ENCODE data around the gene DERA. TPM values are rescaled to one million over a fixed set of nuclear protein-coding genes. Genes with fewer than 3 reads are reported as not detected.

Gene DERA
- 30.6 TPM for polyA plus RNA-seq (2013)

DNA sequence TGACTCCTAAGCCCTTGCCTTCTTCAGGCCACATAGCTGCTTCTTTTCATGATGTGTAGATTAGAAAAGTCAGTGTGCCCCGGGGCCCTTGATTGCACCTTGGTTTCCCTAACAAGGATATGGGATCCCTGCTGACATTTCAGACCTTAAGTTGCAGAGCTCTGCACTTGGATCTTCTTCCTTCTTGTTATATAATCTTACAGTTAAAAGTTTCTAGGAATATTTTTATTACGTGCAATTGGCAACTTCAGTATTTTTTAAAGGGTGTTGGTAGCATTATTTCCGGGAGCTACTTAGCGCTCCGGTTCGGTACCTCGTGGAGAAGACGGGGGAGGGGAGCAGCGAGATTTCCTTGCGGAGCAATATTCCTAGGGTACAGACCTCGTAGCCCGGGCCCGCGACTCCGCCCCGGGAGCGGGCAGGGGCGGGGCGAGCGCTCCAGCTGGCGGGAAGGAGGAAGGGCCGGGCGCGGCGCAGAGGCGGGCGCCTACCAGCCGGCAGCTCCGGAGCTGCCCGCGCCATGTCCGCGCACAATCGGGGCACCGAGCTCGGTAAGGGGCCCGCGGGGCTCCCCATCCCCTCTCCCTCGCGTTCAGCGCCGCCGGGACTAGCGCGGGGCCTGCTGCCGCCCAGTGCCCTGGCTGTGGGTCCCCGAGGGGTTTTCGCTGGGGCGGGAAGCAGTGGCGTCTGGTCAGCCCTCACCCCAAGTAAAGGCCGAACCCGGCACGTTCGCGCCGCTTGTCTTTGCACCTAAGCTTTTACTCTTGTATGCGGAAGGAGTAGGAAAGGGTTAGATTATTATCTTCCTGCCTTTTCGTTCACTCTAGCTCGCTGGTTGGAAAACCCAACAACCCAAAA is at the start of gene DERA:
TSS of gene DERA (plus strand) at position 469 of the 858 bp plus-strand sequence. CDS start at position 521, 52 bp downstream.
- Histone ChIP-seq H3K4me3 (ENCODE audit: control insufficient read depth in 1 of 7, extremely low read depth in 1 of 7, insufficient read depth in 4 of 7, low read depth in 2 of 7, low read length in 6 of 7) (peak within 1 kb of the TSS; percentile 74 to 95 (median 84)), H3K9me3 (ENCODE audit: control extremely low read depth in 1 of 5, control insufficient read depth in 4 of 5, insufficient read depth in 2 of 5, low read depth in 1 of 5, low read length in 4 of 5) (no peaks in the 10 kb centered on the region), H3K27me3 (replicated peaks in 2 of 5; ENCODE audit: control insufficient read depth in 4 of 5, insufficient read depth in 5 of 5, low read length in 4 of 5) (no peaks in the 10 kb centered on the region), H3K36me3 (ENCODE audit: control insufficient read depth in 4 of 4, insufficient read depth in 4 of 4, low read length in 3 of 4) (peaks cover 0 to 10% (median 1%) of the 10 kb centered on the region in 4 experiments), H3K4me1 (ENCODE audit: control extremely low read depth in 1 of 4, control insufficient read depth in 4 of 4, insufficient read depth in 4 of 4, low read length in 3 of 4) (peaks cover 0 to 20% (median 9%) of the 10 kb centered on the region in 4 experiments), H3K27ac (ENCODE audit: insufficient read depth in 1 of 2, low read depth in 1 of 2, low read length in 2 of 2, poor library complexity in 1 of 2, severe bottlenecking in 2 of 2) (peak within 1 kb of the TSS; percentile 42 to 88)
- WGBS (ENCODE audit: insufficient coverage) = under 1% methylated on average over 41 of the region's 59 CpGs
- POLR2A ChIA-PET = interaction anchor here (1.3 kb wide), 1 partner anchor 28 kb away, joined by 4 read pairs; no protein-coding TSS in a partner anchor
- peak; percentile 56 to 75 (median 61) for DNase-seq
- CTCF ChIA-PET = interaction anchor here (0.6 to 2.9 kb wide), 6 partner anchors 9 to 319 kb away, joined by 3 to 9 read pairs (median 4); no protein-coding TSS in a partner anchor

GRCh38 chr12:15861404-15861803 is 49.7 kb upstream of the DERA start:
- DNase-seq = no peak
- H3K36me3 ChIP-seq (ENCODE audit: control insufficient read depth in 4 of 4, insufficient read depth in 4 of 4, low read length in 3 of 4) = no peaks in the 10 kb centered on the region
- H3K27me3 ChIP-seq (replicated peaks in 2 of 5; ENCODE audit: control insufficient read depth in 4 of 5, insufficient read depth in 5 of 5, low read length in 4 of 5) = no peaks in the 10 kb centered on the region
- ChIA-PET POLR2A (no interaction called here), CTCF (interaction anchor here (0.7 kb wide), 1 partner anchor 277 kb away, joined by 4 read pairs; no protein-coding TSS in a partner anchor)
- H3K27ac ChIP-seq (ENCODE audit: insufficient read depth in 1 of 2, low read depth in 1 of 2, low read length in 2 of 2, poor library complexity in 1 of 2, severe bottlenecking in 2 of 2) = no peak overlapping the region
- no peak overlapping the region for H3K4me3 ChIP-seq (ENCODE audit: control insufficient read depth in 1 of 7, extremely low read depth in 1 of 7, insufficient read depth in 4 of 7, low read depth in 2 of 7, low read length in 6 of 7)
- peaks cover 0 to 14% (median 4%) of the 10 kb centered on the region in 4 experiments for H3K4me1 ChIP-seq (ENCODE audit: control extremely low read depth in 1 of 4, control insufficient read depth in 4 of 4, insufficient read depth in 4 of 4, low read length in 3 of 4)
- 0% methylated on average over 1 of the region's 1 CpG for WGBS (ENCODE audit: insufficient coverage)
- H3K9me3 ChIP-seq (ENCODE audit: control extremely low read depth in 1 of 5, control insufficient read depth in 4 of 5, insufficient read depth in 2 of 5, low read depth in 1 of 5, low read length in 4 of 5) = no peaks in the 10 kb centered on the region

DNA sequence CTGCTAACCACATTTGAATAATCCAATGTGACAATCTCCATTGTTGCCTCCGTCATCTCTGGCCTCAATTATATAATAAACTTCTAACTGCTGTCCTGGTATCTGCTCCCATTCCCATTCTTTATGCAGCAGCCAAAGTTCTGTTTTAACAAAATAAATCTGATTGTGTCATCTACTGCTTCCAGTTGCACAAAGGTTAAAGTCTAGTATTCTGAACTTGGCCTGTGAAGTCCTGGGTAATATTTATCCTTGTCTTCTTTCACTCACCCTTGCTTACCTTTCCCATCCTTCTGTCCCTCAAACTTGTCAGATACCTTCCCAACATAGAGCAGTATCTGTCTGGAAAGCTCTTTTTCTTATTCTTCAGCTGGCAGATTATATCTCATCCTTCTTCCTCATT is 48.3 kb upstream of the DERA start:
- WGBS (ENCODE audit: insufficient coverage) = 88% methylated on average over 1 of the region's 1 CpG
- POLR2A ChIA-PET = interaction anchor here (1.0 kb wide), 1 partner anchor 36 kb away, joined by 3 read pairs; no protein-coding TSS in a partner anchor

DNA sequence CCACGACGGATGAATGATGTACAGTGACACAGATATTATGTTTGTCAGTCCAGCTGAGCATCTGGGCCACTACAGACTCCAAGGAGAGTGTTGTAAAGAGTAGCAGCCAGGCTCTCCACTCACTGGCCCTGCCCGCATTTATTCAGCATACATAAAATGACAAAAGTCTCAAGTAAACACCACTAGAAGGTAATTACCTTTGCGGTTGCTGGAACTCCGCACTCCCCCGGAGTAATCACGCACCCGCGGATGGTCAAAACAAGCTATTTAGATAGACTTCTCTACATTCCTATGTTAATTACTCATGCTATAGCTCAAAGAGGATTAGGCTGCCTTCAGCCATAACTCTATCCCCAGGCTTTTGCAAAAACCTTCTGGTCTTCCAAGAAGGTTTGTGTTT is 47.8 kb upstream of the DERA start:
- CTCF ChIA-PET = interaction anchor here (0.8 to 1.9 kb wide), 8 partner anchors 19 to 331 kb away, joined by 3 to 11 read pairs (median 4); partner anchors contain the start of gene STRAP
- DNase-seq = no peak

More for the DNA sequence above, 48.3 kb upstream of the DERA start:
- peaks cover 0 to 14% (median 4%) of the 10 kb centered on the region in 4 experiments for H3K4me1 ChIP-seq (ENCODE audit: control extremely low read depth in 1 of 4, control insufficient read depth in 4 of 4, insufficient read depth in 4 of 4, low read length in 3 of 4)
- no peak for DNase-seq
- no peaks in the 10 kb centered on the region for H3K9me3 ChIP-seq (ENCODE audit: control extremely low read depth in 1 of 5, control insufficient read depth in 4 of 5, insufficient read depth in 2 of 5, low read depth in 1 of 5, low read length in 4 of 5)
- H3K4me3 ChIP-seq (ENCODE audit: control insufficient read depth in 1 of 7, extremely low read depth in 1 of 7, insufficient read depth in 4 of 7, low read depth in 2 of 7, low read length in 6 of 7) = no peak overlapping the region
- CTCF ChIA-PET = interaction anchor here (1.0 to 1.9 kb wide), 5 partner anchors 20 to 272 kb away, joined by 3 to 11 read pairs (median 5); partner anchors contain the start of gene STRAP
- no peaks in the 10 kb centered on the region for H3K36me3 ChIP-seq (ENCODE audit: control insufficient read depth in 4 of 4, insufficient read depth in 4 of 4, low read length in 3 of 4)
- no peaks in the 10 kb centered on the region for H3K27me3 ChIP-seq (replicated peaks in 2 of 5; ENCODE audit: control insufficient read depth in 4 of 5, insufficient read depth in 5 of 5, low read length in 4 of 5)
- H3K27ac ChIP-seq (ENCODE audit: insufficient read depth in 1 of 2, low read depth in 1 of 2, low read length in 2 of 2, poor library complexity in 1 of 2, severe bottlenecking in 2 of 2) = no peak overlapping the region

DNA sequence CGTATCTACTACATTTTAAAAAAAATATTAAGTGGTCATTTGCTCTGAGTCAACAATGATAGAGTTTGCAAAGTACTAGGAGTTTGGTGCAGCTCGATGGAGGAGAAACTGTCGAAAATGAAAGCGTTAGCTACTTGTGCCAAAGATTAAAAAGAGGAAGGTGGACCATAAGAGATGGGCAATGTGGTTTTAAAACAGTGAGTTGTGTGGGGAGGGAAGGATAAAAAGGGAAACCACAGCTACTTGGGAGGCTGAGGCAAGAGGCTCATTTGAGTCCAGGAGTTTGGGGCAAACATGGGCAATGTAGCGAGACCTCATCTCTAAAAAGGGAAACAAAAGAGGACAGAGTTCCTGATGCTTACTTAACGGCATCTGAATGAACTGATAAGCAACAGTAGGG is 47.1 kb upstream of the DERA start:
- no peaks in the 10 kb centered on the region for H3K27me3 ChIP-seq (replicated peaks in 2 of 5; ENCODE audit: control insufficient read depth in 4 of 5, insufficient read depth in 5 of 5, low read length in 4 of 5)
- H3K4me3 ChIP-seq (ENCODE audit: control insufficient read depth in 1 of 7, extremely low read depth in 1 of 7, insufficient read depth in 4 of 7, low read depth in 2 of 7, low read length in 6 of 7) = peak overlapping the region in 2 of 7 experiments; percentile 4 to 34
- peak; percentile 68 to 95 (median 95) for DNase-seq
- no peak overlapping the region for H3K27ac ChIP-seq (ENCODE audit: insufficient read depth in 1 of 2, low read depth in 1 of 2, low read length in 2 of 2, poor library complexity in 1 of 2, severe bottlenecking in 2 of 2)
- no peaks in the 10 kb centered on the region for H3K36me3 ChIP-seq (ENCODE audit: control insufficient read depth in 4 of 4, insufficient read depth in 4 of 4, low read length in 3 of 4)
- CTCF ChIA-PET = interaction anchor here (0.8 to 1.9 kb wide), 8 partner anchors 18 to 332 kb away, joined by 3 to 11 read pairs (median 4); partner anchors contain the start of gene STRAP
- POLR2A ChIA-PET = no interaction called here
- 0% methylated on average over 3 of the region's 6 CpGs for WGBS (ENCODE audit: insufficient coverage)
- H3K9me3 ChIP-seq (ENCODE audit: control extremely low read depth in 1 of 5, control insufficient read depth in 4 of 5, insufficient read depth in 2 of 5, low read depth in 1 of 5, low read length in 4 of 5) = no peaks in the 10 kb centered on the region
- H3K4me1 ChIP-seq (ENCODE audit: control extremely low read depth in 1 of 4, control insufficient read depth in 4 of 4, insufficient read depth in 4 of 4, low read length in 3 of 4) = peaks cover 0 to 12% (median 3%) of the 10 kb centered on the region in 4 experiments

More for the DNA sequence above, 47.8 kb upstream of the DERA start:
- Histone ChIP-seq H3K27me3 (replicated peaks in 2 of 5; ENCODE audit: control insufficient read depth in 4 of 5, insufficient read depth in 5 of 5, low read length in 4 of 5) (no peaks in the 10 kb centered on the region), H3K4me3 (ENCODE audit: control insufficient read depth in 1 of 7, extremely low read depth in 1 of 7, insufficient read depth in 4 of 7, low read depth in 2 of 7, low read length in 6 of 7) (peak overlapping the region in 1 of 7 experiments; percentile 4), H3K4me1 (ENCODE audit: control extremely low read depth in 1 of 4, control insufficient read depth in 4 of 4, insufficient read depth in 4 of 4, low read length in 3 of 4) (peaks cover 0 to 14% (median 4%) of the 10 kb centered on the region in 4 experiments), H3K9me3 (ENCODE audit: control extremely low read depth in 1 of 5, control insufficient read depth in 4 of 5, insufficient read depth in 2 of 5, low read depth in 1 of 5, low read length in 4 of 5) (no peaks in the 10 kb centered on the region), H3K36me3 (ENCODE audit: control insufficient read depth in 4 of 4, insufficient read depth in 4 of 4, low read length in 3 of 4) (no peaks in the 10 kb centered on the region), H3K27ac (ENCODE audit: insufficient read depth in 1 of 2, low read depth in 1 of 2, low read length in 2 of 2, poor library complexity in 1 of 2, severe bottlenecking in 2 of 2) (no peak overlapping the region)
- POLR2A ChIA-PET = interaction anchor here (1.0 kb wide), 1 partner anchor 35 kb away, joined by 3 read pairs; no protein-coding TSS in a partner anchor
- WGBS (ENCODE audit: insufficient coverage) = 91% methylated on average over 6 of the region's 9 CpGs

- Histone ChIP-seq H3K27ac (ENCODE audit: insufficient read depth in 1 of 2, low read depth in 1 of 2, low read length in 2 of 2, poor library complexity in 1 of 2, severe bottlenecking in 2 of 2) (no peak overlapping the region), H3K9me3 (ENCODE audit: control extremely low read depth in 1 of 5, control insufficient read depth in 4 of 5, insufficient read depth in 2 of 5, low read depth in 1 of 5, low read length in 4 of 5) (no peaks in the 10 kb centered on the region), H3K27me3 (replicated peaks in 2 of 5; ENCODE audit: control insufficient read depth in 4 of 5, insufficient read depth in 5 of 5, low read length in 4 of 5) (no peaks in the 10 kb centered on the region), H3K4me3 (ENCODE audit: control insufficient read depth in 1 of 7, extremely low read depth in 1 of 7, insufficient read depth in 4 of 7, low read depth in 2 of 7, low read length in 6 of 7) (no peak overlapping the region), H3K4me1 (ENCODE audit: control extremely low read depth in 1 of 4, control insufficient read depth in 4 of 4, insufficient read depth in 4 of 4, low read length in 3 of 4) (peaks cover 0 to 6% (median 3%) of the 10 kb centered on the region in 4 experiments), H3K36me3 (ENCODE audit: control insufficient read depth in 4 of 4, insufficient read depth in 4 of 4, low read length in 3 of 4) (no peaks in the 10 kb centered on the region)
- DNase-seq = no peak
- ChIA-PET CTCF (interaction anchor here (0.5 to 1.5 kb wide), 2 partner anchors 45 to 283 kb away, joined by 3 read pairs; no protein-coding TSS in a partner anchor), POLR2A (interaction anchor here (0.6 kb wide), 1 partner anchor 339 kb away, joined by 4 read pairs; no protein-coding TSS in a partner anchor)
- WGBS (ENCODE audit: insufficient coverage) = 80% methylated on average over 1 of the region's 3 CpGs
These were observed 42.9 kb upstream of the DERA start for GRCh38 chr12:15868186-15868585.

Data from common myeloid progenitor, CD34-positive (primary cell).